GM21717 (cell line): Measurements from ENCODE around the gene METTL21A.
A peak's percentile ranks its signal among the peaks of the same experiment; 100 is the strongest.
"Not testable (repeated sequence)": the region's sequence is repeated elsewhere in the genome, so short reads cannot be mapped to it uniquely, and the experiment has no call there.

Source experiments
- ATAC-seq: cut with Tn5 transposase; IDR thresholded peaks from one replicate; pipeline ENCODE4 v1.9.1; 2021; ENCODE audit warnings: mild to moderate bottlenecking, moderate library complexity; ENCODE audit not compliant: unreplicated experiment

METTL21A gene

DNA sequence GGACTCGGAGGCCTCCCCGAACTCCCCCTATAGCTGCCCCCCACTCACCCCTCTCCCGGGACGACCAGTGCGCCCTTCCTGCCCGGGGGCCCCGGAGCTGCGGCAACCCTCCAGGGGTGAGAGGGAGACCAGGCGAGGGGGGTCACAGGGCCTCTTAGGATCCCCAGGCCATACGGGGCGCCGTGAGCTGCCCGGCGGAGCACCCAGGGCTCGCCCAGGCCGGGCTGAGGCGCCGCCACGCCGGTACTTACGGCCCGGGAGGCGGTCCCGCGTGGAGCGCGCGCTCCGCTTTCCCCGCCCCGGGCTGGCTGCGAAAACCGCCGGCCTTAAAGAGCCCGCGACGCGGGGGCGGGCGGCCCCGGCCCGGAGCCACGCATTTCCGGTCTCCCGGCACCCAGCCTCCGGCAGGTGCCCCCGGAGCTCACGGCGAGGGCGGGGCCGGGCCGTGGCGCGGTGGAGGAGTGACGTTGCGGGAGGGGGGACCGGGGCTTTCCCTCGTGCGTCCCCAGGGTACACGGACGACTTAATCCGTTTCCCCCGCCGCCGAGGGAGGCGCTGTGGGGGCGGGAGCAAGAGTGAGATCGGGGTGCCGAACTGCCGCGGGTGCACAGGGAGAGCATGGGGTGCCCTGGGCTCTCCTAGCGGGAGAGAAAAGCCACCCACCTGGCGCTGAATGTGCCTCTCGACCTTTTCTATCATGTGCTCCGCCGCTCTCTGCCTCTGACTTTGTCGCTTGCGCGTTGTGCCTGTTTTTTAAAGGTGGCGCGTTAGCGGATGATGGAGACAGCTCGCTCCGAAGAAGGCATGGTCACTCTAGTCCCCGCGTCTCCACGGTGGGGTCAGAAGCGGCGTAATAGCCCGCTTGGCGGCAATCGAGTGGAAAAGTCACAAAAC lies at the start of gene METTL21A:
Gene METTL21A, minus strand, starts transcription at position 381 of the 894 bp plus-strand sequence. CDS start 1,019 bp downstream, outside the sequence.
- ATAC-seq = peak; percentile 59

DNA sequence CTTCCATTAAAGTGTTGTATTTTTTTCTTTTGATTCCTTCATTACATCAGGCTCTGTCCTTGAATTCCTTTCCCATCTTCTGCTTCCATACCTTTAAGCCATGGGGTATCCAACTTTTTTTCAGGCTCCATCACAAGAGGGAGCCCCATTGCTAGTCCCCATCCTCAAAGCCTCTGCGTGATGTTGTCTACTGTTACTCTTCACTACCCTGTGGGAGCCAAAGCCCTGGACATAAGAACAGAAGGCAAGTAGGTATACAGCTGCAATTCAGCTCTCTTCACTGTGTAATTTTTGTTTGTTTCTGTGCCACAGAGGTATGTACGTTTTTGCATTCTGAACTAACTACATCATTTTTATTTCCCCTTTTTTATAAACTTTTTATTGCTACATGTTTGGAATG lies 49.6 kb upstream of the METTL21A start:
- ATAC-seq = no peak

DNA sequence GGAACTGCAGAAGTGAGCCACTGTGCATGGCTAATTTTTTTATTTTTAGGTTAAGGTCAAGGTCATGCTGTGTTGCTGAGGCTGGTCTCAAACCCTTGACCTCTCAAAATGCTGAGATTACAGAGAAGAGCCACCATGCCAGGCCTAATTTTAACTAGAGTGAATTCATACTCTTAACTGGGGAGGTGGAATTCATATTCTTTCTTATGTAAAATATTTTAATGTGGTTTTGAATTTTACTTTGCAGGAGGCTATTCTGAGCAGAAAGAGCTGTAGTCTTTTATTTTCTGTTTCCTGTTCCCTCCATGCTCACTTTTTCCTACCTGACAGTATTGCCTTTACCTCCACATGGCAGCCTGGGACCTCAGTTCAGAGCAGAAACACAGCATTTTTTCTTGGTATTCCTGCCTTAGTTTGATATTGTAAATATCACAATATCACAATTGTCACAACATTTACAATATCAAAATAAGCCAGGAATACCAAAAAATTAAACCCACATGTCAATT lies 49.1 kb upstream of the METTL21A start:
- ATAC-seq = no peak

DNA sequence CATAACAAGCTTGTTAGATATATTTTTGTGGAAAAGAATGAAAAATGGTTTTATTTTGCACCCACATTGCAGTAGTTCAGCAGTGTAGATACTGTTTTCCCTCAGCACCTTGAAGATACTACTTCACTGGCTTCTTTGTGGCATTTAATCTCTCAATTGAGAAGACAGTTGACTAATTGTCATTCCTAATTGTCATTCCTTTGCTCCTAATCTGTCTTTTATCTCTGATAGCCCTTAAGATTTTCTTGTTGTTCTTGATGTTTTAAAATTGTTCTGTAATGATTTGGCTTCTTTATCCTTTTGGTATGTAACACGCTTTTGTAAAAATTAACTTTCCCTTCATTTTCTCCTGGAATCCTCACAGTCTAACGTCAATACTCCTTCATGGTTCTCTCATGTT lies 48.2 kb upstream of the METTL21A start:
- no peak for ATAC-seq

DNA sequence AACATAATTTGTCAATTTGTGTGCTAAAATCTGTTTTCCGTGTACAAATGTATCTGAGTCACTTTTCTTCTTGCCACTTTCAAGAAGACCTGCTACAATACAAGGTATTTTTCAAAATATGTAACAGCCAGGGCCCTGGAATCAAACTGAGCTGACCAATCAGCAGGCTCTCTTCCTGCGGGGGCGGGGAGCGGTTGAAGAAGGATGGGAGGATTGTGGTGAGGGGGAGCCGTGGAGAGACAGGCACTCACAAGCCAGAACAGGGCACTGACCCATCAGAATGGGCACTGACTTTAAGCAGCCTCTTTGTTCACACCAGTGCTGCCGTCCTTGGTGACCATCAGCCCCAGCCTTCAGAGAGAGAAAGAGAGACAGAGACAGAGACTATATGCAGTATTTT lies 45.7 kb upstream of the METTL21A start:
- ATAC-seq = no peak

DNA sequence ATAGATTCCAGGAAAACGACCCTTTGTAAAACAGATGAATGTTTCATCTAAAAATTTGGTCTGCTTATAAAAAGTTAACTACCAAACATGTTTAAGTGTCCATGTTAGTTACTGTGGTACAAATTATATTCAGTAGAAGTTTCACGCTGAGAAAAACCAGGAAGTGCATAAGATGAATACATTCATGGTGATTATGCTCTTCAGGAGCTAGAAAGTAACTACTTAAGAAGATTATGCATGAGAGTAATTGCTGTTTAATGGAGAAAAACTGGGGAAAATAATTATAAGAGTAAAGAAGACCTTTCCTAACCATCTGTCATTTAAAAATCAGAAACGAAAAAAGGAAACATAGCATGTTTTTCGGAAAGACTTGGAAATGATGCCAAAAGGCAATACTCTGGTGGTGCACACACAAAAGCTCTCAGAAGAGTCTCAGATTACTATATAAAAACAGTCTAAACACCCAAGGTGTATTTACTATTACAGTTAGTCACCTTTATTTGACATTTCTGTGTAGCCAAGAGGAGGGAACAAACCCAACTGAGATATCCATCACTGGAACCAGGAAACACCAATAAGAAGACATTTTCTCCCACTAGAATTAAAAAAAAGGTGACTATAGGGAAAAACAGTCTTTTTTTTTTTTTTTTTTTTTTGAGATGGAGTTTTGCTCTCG lies 38.8 kb upstream of the METTL21A start:
- ATAC-seq = no peak

DNA sequence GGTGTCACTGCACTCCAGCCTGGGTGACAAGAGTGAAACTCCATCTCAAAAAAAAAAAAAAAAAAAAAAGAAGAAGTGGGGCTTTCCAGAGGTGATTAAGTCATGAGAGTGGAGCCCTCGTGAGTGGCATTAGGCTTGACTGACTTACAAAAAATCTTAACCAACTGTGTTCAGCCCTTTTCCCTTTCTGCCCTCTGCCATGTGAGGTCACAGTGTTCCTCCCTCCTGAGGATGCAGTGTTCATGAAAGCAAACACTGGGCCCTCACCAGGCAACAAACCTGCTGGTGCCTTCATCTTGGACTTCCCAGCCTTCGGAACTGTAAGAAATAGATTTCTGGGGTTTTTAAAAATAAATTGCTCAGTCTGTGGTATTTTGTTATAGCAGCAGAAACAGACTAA lies 37.0 kb upstream of the METTL21A start:
- peak; percentile 92 for ATAC-seq

DNA sequence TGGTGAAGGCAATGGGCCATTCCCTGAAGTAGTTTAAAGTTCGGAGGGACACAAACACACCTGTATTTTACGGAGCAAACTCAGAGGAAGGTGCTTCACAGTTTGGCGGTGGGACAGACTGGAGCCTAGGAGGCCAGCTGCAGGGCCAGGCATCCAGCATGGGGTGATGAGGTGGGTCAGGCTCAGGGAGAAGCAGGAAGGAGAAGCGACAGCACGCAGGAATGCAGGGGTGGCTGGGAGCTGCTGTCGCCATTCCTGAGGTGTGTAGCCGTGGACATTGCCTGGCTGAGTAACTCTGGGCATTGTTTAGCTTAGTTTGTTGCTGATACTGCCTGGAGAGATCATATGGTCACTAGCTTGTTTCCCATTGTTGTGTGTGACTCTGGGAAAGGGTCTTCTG lies 35.8 kb upstream of the METTL21A start:
- ATAC-seq = no peak

DNA sequence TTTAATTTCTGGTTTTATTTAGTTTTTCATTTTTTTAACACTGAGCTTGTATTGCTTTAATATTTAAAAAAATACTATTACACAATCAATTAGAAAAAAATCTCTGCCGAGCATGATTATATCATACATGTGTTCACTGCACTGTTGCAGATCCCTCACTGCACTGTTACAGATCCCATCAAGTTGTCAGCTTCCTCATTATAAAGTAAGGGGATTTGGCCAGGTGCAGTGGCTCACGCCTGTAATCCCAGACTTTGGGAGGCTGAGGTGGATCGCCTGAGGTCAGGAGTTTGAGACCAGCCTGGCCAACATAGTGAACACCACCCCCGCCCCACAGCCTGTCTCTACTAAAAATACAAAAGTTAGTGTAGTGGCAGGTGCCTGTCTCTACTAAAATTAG lies 33.0 kb upstream of the METTL21A start:
- no peak for ATAC-seq

DNA sequence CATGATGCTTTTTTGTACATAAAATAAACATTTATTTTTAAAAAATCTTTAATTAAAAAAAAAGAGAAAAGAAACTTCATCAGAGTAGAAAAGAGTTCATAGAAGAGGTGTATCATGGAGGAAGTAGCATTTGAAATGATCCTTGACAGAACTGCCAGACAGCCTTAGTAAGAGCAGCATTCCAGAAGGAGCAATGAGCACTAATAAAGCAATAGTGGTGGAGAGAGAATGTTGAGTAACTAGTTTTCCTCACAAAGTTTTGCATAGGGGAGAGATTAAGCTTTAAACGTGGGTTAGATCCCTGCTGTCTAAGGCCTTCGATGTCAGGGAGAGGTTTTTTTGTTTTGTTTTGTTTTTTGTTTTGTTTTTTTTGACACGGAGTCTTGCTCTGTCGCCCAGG lies 29.8 kb upstream of the METTL21A start:
- ATAC-seq = no peak

DNA sequence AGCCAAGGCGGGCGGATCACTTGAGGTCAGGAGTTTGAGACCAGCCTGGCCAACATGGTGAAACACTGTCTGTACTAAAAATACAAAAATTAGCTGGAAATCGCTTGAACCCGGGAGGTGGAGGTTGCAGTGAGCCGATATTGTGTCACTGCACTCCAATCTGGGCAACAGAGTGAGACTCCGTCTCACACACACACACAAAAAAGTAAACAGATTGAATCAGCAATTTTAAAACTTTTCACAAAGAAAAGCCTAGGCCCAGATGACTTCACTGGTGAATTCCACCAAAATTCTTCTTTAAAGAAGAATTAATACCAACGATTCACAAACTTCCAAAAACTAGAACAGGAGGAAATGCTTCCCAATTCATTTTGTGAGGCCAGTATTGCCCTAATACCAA lies 21.4 kb upstream of the METTL21A start:
- ATAC-seq = not testable (repeated sequence)

DNA sequence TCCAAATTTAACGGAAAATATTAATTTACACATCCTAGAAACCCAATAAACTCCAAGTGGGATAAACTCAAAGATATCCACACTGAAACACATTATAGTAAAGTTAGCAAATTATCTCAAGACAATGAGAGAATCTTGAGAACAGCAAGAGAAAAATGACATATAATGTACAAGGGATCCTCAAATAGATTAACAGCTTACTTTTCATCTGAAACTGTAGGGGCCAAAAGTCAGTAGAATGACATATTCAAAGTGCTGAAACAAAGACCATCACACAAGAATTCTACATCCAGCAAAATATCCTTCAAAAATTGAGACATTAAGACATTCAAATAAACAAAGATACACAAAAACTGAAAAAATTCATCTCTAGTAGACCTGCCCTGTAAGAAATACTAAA lies 18.7 kb upstream of the METTL21A start:
- no peak for ATAC-seq

DNA sequence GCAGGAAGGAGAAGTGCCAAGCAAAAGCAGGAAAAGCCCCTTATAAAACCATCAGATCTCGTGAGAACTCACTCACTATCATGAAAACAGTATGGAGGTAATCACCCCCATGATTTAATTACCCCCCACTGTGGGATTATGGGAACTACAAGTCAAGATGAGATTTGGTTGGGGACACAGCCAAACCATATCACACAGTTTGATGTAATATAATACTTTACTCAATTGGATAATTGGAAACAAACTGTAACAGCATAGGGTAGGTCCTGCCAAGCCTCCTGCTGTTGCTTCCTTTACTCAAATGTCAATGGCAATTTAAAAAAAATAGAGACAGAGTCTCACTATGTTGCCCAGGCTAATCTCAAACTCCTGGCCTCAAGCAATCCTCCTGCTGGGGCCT lies 15.5 kb upstream of the METTL21A start:
- no peak for ATAC-seq

DNA sequence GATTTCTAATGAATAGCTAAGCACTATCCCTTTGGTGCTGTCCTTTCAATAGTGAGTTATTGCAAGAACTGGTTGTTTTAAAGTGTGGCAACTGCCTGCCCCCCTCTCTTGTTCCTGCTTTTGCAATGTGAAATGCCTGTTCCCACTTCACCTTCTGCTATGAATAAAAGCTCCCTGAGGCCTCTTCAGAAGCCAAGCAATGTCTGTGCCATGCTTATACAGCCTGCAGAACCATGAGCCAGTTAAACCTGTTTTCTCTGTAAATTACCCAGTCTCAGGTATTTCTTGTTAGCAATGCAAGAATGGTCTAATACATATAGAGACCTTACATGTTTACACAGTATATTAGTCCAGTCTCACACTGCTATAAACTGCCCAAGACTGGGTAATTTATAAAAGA lies 15.0 kb upstream of the METTL21A start:
- ATAC-seq = no peak

DNA sequence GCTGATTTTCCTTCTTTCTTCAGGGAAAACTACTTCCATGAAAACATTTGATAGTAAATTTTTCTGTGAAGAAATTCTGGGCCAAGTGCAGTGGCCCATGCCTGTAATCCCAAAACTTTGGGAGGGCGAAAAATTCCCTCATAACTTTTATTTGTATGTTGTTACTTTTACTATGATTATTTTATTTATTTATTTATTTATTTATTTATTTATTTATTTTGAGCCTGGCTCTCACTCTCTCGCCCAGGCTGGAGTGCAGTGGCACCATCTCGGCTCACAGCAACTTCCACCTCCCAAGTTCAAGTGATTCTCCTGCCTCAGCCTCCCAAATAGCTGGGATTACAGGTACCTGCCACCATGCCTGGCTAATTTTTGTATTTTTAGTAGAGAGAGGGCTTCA lies 14.1 kb upstream of the METTL21A start:
- not testable (repeated sequence) for ATAC-seq

DNA sequence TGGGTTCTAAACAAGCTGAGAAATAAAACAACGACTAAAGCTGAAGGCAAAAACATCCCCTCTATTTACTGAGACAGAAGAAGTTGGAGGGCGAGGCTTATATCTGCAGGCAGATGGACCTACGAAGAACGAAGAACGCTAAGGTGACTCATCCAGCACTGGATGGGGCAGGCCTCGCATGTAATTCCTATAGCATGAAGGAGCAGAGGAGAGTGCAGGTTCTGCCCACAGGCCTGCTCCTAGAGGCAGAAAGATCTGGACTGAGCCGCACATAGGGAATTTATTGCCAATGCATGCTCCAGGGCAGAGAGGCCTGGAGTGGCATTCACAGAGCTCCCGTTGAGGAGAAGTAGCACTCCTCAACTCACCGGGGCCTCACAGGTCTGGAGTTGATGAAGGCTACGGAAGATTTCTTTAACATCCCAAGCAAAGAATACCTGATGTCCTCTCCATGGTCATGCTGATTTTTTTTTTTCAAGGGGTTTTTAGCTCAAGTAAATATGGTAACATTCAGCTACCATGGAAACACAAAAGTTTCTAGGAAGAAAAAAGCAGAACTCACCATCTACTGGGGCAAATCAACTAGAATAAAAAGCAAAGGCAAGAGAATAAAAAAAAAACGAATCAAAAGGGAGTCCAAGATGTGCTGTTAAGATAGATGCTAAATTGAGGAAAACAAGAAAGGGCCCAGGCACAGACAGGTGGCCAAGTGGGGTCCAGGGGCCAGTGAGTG lies 10.4 kb upstream of the METTL21A start:
- ATAC-seq = no peak

DNA sequence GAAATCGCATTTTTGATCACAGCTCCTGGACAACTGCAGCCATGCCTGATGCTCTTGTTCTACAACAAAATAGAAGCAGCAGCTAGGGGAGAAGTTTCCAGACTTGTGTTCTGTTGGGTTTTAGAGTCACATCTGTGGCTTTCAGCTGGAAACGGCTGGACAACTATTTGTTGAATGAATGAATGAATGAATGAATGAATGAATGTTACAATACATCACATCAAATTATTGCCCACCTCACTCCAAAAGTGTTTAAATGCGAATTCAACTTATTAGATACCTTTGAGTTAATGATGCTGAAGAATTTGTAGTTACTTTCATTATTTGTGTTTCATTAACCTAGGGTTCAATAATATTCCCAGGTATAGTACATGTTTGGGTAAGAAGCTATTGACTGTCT lies 8.5 kb upstream of the METTL21A start:
- no peak for ATAC-seq

DNA sequence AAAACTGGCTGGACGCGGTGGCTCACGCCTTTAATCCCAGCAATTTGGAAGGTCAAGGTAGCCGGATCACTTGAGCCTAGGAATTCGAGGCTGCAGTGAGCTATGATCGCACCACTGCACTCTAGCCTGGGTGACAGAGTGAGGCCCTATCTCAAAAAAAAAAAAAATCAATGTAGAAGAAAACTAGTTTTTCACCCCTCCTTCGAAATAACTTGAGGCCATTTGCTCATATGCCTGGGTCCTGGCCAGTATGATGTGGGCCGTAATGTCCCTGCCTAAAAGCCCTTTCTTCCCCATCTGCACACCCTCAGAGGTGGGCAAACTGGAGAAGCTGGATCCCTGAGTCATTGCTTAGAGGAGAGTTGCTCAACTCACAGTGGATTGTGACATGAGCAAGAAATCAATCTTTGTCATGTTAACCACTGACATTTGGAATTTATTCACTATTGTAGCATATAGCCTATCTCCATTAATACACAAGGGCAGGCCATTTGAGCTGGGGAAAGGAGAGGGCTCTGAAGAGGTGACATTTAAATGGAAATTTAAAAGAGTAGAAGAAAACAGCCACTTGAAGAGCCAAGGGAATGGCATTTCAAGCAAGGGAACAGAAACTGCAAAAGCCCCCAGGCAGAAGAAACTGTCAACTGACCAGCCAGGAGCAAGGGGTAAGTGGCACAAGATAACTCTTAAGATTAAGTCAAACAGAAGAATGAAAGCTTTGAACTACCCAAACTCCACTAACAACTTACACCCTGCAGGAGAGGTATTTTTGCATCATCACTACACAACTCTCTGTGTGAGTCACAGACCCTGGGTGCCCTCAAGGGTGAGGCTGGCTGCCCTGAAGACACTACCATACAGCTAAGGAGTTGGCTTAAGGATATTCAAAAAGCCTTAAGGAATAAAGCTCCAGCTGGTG lies 7.6 kb upstream of the METTL21A start:
- no peak for ATAC-seq

DNA sequence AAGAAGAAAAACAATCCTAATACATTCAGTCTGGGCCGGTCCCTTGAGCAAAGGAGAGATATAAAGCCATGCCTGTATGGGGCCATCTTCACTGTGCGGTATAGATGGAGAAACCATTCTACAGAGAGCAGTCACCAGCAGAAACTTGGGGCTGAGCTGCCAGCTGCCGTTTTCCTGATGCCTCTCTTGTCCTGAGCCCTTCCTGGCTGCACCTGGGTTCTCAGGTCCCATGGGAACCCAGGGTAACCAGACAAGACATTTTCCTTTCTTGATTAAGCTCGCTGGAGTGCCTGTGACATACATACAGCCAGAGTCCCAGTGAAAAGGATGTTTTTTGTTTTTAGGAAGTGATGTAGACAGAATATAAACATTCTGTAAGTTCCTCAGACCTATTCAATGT lies 5.3 kb upstream of the METTL21A start:
- no peak for ATAC-seq

DNA sequence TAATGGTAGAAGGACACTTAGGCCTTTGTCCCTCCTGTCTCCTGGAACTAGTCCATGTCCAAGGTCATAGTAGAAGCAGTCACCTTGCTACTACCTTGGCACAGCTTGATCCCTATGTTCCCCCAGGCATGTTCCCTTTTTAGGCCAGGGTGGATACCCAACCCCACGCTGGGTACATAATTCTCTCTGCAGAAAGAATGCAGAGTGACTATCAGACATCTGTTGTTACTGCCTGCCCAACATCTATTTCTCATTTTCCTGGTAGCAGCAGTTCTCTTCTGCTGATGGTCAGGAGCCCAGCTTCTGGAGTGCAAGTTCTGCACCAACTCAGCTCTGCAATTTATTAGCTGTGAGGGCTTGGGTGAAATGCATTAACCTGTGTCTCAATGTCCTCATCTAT lies 4.4 kb upstream of the METTL21A start:
- no peak for ATAC-seq
